DMS53 treated with DMSO at 0.1 percent for 48 hours (cell line): ENCODE data around the gene BTBD6.
"Not testable (repeated sequence)": the region's sequence is repeated elsewhere in the genome, so short reads cannot be mapped to it uniquely, and the experiment has no call there.

ENCODE experiments used
- DNase-seq: peaks from one replicate; lab custom pipeline; 2025; ENCODE audit not compliant: unreplicated experiment; lab: John Stamatoyannopoulos, UW

The BTBD6 gene

DNA sequence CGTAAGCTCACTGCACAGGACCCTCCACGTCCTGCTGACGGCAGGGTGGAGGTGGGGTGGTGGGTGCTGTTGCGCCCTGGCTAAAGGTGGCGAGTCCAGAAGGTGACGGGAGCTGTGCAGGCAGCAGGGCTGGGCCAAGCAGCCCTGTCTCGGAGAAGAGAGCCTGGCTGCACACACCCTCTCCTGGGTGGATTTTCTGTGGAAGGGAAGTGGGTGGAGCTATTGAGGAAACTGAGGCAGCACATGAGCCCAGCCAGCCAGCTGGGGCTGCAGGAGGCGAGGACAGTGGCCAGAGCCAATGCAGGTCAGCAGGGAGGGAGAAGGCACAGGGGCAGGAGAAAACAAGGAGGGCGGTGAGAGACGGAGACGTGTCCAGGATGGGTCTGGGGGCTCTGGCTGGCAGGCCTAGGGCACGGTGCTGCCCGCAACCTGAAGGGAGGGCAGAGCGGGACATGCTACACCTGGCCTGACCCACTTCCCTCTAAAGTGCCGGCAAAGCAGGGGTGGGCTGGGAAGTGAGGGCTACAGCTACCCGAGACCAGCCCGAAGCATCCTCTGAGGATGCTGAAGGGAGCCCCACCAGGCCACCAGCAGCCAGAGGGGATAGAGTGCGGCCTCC is 20.5 kb downstream of the BTBD6 start:
- no peak for DNase-seq

DNA sequence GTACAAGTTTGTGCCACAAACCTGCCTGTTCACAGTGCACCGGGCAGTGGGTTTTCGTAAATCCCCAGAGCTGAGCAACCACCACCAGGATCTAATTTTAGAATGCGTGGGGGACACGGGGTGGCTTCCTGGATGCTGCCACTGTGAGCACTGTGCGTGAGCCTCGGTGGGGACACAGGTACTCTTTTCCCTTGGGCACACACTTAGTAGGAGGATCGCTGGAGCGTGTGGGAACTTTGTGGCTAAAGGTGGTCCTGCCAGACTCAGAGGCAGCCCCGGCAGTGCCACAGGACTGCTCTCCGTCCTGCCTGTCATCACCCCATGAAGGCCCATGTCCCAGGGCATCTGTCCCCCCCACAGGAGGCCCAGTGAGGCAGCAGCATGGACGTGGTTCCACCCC is 21.1 kb downstream of the BTBD6 start:
- DNase-seq = no peak

DNA sequence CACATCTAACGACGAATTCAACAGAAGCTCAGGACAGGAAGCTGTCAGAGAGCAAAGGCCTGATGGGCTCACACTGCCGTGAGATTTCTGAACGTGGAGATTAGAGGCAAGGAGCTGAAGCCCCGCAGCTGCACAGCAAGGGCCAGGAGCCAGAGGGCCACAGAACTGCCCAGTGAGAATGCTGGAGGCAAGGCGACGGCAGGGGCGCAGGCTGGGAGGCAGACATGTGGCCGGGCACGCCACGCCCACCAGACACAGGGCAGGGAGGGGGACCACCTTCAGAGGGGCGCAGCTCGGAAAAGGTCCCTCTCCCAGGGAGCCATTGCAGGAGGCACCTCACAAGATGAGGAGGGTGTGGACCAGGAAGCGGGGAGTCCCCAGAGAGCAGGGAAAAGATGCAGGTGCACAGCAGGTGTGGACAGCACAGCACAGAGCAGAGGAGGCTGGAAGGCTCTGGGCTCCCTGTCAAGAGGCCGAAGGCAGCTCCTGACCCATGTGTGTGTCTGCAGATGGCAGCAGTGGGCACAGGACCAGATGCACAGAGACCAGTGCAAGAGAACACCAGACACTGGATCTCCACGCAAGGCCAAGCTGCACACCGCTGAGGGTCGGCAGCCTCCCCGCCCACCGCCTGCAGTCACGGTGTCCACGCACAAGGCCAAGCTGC is 23.0 kb downstream of the BTBD6 start:
- DNase-seq = no peak

DNA sequence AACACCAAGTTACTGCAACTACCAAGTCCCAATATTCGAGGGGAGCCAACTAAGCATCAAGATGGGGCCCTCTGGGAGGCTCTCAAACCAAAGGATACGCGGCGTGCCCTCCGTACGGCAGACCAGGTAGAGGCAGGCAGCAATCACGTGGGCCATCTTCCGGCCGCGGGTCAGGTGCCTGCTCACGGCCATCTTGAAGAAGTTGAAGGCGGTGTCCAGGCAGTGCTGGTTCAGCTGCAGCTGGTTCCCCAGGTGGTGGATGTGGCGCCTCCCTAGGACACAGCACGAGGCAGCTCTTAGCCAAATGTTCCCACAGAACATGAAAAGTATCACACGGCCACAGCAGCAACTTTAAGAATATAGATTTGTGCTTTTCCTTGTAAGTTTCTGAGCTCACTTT is 24.3 kb downstream of the BTBD6 start:
- DNase-seq = no peak

DNA sequence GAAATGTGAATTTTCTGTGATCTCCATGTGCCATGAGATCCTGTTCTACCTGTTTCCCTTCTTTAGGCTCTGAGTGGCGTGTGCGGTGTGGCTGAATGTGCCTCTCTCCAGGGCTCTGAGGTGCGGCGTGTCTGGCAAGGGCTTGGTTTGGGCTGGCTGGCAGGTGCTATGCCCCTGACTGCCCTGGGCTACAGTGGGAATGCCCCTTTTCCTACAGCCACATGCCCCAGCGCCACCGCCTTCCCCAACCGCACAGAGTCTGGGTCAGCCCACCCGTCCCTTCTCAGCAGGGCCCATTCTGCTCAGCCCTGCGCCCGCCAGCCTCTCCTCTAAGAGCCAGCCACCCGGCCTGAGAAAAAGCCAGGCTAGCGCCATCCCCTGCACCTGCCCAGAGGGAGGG is 24.7 kb downstream of the BTBD6 start:
- no peak for DNase-seq

DNA sequence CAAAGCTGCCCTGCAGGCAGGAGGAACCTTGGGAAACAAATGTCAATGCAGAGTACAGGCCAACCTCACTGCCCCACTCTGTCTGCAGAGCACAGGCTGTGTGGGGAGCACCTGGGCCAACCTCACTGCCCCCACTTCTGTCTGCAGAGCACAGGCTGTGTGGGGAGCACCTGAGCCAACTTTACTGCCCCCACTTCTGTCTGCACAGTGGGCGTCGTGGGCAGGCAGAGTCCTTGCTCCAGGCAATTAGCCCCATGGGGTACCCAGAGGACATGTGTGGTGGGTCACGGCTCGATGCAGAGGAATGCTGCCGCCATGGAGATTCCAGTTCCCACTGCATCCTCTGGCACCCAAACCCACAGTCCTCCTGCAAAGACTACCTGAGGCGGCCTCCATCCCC is 26.3 kb downstream of the BTBD6 start:
- no peak for DNase-seq

DNA sequence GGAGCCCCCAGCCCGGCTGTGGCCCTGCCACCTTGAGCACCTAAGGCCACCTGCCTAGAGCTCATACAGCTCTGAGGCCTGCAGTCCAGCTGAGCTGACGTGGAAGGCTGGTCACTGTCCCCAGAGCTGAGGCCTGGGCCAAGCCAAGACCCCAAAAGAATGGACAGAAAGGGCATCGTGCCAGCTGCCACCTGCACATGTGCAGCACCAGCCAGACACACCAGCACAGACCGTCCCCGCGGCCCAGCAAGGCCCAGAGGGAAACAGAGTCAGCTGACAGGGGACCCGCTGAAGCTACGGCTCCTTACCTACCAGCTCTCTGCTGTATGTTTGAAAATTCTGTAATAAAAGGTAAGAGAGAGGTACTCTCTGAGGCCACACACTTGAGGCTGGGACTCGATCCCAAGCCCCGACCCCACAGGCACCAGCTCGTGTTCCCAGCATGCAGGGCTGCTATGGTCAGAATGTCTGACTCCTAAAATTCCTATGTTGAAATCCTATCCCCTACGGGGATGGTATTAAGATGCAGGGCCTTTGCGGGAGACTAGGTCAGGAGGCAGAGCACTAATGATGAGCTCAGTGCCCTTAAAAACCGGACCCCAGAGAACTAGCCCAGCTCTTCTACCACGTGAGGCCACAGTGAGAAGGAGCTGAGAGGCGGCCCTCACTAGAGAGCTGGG is 27.1 kb downstream of the BTBD6 start:
- DNase-seq = no peak

DNA sequence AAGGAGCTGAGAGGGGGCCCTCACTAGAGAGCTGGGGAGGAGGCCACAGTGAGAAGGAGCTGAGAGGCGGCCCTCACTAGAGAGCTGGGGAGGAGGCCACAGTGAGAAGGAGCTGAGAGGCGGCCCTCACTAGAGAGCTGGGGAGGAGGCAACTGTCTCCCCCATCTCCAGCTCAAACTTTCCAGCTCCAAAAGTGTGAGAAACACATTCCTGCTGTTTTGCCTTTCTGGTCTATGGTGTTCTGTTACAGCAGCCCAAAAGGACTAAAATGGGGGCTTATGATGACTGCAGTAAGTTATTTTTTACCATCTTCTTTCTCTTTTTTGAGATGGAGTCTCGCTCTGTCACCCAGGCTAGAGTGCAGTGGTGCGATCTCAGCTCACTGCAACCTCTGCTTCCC is 29.1 kb downstream of the BTBD6 start:
- not testable (repeated sequence) for DNase-seq

DNA sequence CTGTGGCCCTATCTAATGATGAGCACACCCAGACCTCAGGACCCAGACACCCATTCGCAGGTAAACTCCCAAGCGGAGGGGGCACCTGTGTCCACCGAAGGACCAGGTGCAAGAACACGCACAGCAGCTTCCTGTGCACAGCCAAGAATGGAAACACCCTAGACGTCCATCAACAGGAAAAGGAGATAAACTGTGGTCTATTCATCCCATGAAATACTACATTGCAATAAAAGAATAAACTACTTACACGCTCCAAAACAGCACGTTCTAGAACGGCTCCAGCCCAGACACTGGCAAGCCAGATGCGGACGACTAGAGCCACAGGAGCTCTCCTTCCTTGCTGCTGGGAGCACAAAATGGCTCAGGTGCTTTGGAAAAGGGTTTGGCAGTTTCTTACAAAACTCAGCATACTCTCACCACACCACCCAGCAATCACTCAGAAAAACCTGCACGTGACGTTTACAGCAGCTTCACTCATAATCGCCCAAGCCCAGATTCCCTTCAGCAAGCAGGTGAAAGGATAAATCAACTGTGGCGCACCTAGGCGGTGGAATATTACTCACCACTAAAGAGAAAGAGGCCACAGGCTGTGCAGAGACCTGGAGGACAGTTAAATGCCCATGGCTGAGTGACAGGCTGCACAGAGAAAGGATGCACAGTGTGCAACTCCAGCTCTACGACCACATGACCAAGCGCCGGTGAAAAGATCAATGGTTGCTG is 31.5 kb downstream of the BTBD6 start:
- no peak for DNase-seq

DNA sequence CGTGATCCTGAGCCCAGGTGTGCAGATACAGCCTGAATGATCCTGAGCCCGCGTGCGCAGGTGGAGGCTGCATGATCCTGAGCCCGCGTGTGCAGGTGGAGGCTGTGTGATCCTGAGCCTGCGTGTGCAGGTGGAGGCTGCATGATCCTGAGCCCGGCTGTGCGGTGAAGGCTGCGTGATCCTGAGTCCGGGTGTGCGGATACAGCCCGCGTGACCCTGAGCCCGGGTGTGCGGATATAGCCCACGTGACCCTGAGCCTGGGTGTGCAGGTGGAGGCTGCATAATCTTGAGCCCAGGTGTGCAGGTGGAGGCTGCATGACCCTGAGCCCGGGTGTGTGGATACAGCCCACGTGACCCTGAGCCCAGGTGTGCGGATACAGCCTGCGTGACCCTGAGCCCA is 32.2 kb downstream of the BTBD6 start:
- no peak for DNase-seq

DNA sequence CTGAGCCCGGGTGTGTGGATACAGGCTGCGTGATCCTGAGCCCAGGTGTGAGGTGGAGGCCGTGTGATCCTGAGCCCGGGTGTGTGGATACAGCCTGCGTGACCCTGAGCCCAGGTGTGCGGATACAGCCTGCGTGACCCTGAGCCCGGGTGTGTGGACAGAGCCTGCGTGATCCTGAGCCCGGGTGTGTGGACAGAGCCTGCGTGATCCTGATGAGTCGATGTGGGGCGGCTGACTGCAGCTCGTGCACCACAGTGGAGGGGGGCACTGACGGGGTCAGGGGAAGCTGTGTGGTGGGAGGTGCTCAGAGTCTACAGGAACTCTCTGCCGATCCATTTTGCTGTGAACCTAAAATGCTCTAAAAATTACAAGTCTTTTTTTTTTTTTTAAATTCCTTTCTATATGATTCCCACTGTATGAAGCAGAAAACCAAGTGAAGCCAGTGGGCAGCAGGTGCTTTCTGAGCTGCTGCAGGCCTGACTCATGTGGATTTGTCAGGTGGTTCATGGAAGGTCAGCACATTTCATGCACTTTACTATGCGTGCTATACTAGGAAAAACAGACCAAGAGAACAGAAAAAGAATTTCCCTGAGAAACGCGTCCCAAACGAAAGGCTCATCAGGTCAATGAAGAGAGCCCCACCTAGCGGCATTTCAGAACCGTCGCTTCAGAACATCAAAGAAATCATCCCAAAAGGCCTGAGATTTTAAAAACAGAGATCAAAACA is 33.2 kb downstream of the BTBD6 start:
- DNase-seq = peak; percentile 61

DNA sequence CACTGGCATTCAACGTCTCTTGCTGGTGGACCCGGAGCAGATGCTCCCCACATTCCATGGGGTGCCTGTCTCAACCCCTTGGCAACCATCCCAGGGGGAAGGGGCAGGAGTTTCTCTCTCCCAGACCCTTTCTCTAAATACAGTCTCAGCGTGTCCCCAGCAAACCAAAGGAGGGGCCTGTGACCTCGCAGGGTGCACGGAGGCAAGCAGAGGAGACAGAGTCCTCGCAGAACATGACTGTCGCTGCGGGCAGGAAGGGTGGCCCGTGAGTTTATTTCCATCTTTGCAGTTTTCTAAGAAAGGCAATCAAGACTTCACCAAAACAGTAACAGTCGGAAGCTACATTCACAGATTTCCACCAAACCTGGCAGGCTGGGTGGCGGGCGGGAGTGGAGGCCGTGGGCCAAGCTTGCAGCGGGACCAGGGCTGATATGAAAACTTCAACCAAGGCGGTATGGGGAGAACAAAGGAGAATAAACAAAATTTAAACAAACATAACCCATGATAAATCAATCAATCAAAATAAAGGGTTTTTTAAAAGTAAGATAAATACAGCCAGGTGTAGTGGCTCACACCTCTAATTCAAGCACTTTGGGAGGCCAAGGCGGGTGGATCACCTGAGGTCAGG is 33.9 kb downstream of the BTBD6 start:
- no peak for DNase-seq

DNA sequence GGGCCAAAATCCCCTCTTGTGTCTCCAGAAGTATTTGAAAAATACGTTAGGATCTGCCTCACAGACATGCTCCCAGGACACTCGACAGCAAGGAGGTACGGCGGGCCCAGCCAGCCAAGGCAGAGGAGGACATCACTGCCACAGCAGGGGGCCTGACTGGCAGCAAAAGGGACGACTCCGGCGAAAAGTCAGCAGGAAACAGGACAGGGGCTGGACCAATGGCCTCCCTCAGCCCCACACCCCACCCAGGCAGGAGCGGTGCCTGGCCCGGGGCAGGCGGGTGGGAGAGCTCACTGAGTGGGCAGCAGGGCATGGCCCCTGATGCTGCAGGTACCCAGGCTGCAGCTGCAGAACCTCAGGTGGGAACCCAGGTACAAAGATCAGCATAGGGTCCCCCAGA is 34.7 kb downstream of the BTBD6 start:
- no peak for DNase-seq

DNA sequence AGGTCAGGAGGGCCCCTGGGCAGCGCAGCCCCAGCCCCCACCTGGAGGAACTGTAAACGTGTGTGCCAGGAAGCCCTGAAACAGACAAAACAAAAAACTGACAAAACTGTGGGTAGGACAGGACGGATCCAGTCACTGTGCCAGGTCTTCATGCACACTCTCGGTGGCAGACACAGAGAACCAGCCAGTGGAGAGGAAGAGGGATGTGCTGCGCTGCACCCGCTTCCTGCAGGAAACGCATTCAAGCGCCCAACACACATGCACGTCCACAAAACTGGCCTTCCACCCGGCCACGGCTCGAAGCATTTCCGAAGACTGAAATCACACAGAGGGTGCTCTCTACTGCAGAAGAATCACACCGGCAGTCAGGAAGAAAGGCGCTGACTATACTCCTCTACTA is 35.6 kb downstream of the BTBD6 start:
- no peak for DNase-seq

DNA sequence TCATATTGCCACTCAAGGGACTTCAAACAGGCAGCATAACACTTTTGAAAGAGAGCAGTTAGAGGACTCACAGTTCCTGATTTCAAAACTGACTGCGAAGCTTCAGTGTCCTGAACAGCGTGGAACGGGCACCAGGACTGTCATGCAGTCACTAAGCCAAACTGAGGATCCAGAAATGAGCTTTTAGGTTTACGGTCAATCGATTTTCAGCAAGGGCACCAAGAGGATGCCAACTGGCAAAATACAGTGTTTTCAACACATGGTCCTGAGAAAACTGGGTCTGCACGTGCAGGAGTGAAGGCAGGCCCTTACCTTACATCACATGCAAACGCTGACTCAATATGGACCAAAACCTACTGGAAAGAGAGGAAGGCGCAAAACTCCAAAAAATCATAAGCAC is 36.8 kb downstream of the BTBD6 start:
- no peak for DNase-seq

DNA sequence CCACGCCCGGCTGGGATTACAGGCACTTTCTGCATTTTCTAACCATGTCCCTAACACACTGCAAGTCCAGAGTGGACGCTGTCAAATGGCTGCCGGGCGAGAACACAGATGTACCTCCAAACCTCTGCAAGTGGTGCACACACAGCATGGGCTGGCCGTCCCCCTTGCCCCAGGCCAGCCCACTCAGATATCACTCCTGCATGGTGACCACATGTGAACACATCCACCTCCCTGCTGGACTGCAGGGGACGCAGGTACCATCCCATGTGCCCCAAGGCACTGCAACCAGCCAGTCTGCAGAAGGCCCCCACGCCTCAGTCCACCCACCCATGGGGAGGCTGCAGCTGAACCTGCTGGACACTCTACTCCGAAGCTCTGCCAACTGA is 38.4 kb downstream of the BTBD6 start:
- no peak for DNase-seq

DNA sequence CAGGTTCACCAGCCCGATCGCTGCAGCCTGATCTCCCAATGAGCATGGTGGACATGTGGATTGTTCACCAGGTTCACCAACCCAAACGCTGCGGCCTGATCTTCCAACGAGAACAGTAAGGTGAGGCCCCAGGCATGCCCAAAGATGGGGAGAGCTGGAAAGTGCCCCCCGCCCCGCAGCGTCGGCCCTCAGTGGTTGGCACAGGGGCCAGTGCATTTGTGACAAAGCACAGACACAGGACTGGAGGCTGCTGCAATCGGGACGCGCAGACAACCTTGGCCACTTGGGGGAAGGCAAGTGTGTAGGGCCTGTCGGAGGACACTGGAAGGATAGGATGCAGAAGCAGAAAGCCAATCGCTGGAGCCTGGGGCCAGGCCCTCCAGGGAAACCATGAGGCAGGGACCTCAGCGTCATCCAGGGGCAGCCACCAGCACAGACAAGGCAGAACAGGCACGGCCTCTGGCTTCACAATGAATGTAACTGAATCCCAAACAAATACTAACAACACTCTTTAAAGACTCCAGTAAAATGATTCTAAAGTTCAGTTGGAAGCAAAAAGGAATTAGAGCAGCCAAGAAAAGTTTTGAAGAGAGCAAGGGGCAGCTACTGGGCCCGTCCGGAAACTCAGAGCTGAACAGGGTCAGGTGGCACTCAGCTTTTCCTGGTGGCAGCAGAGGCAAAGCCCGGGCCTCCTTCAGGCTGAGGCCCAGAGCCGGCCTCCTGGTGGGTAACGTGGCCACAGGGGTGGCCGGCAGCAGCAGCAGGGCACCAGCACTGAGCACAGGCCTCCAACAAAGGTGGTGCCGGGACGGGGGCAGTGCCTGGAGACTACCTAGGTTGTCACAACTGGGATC is 39.1 kb downstream of the BTBD6 start:
- no peak for DNase-seq

DNA sequence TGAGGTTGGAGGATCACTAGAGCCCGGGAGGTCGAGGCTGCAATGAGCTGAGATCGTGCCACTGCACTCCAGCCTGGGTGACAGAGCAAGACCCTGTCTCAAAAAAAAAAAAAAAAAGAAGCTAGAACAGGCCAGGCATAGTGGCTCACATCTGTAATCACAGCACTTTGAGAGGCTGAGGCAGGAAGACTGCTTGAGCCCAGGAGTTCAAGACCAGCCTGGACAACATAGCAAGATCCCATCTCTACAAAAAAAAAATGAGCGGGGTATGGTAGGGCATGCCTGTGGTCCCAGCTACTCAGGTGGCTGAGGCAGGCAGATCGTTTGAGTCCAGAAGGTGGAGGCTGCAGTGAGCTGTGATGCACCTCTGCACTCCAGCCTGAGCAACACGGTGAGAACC is 40.6 kb downstream of the BTBD6 start:
- not testable (repeated sequence) for DNase-seq

DNA sequence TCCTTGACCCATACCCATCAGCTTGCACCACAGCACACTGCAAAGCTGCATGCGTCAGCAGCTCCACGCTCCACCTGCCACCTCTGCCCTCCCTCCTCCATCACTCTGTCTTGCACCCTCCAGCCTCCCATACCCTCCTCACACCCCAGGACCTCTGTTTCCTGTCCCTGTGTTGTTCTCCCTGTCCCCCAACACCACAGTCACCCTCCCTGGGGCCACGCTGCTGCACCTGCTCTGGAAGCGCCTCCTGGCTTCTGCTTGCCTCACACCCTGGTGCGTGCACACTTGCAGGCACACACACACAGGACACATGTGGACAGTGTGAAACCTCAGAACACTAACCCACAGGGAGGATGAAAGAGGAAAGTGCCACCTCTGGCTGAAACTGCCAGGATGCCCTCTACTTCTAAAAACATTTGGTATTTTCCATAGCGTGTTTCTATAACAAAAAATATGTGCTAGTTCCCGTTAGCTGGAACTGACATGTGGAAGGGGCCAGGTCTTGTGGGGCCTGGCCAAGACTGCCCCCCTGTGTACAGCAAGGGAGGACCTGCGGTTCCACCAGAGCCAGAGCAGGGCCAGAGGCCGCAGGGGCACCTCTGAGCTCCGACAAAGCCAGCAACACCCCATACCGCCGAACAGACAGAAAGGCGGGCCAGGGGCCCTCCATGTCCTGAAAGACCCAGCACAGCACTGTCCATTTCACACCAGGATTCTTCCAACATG is 42.5 kb downstream of the BTBD6 start:
- DNase-seq = no peak
